PC-3 (cell line): ENCODE results near the gene PGBD2. TPM values are rescaled to one million over a fixed set of nuclear protein-coding genes. Genes with fewer than 3 reads are reported as not detected.
A peak's percentile ranks its signal among the peaks of the same experiment; 100 is the strongest.
"Not testable (repeated sequence)": the region's sequence is repeated elsewhere in the genome, so short reads cannot be mapped to it uniquely, and the experiment has no call there.

Experiments
- ATAC-seq: fragments of 200-7000 bp; cut with Tn5 transposase; 2 replicates; pipeline ENCODE4 v1.9.1; 2020; ENCODE audit warnings: mild to moderate bottlenecking, moderate library complexity
- BruUV-seq: library from RNA; stranded (reverse); fragments of 400-500 nt; replicated peaks from 2 replicates; lab custom pipeline; 2021; lab: Mats Ljungman, UMichigan
- CTCF ChIA-PET: fragments of 300-600 bp; sonication (Branson Sonifier 250); formaldehyde crosslinking; loops from one replicate; lab custom pipeline; 2022; ENCODE audit warnings: antibody characterized with exemption; lab: Charles Lee
- POLR2A ChIA-PET: fragments of 300-600 bp; sonication (Branson Sonifier 250); formaldehyde crosslinking; loops from one replicate; lab custom pipeline; 2022; ENCODE audit warnings: antibody characterized with exemption; ENCODE audit not compliant: unreplicated experiment; lab: Charles Lee
- DNase-seq: peaks from one replicate; pipeline ENCODE4 v3.0.0-alpha.2; 2015
- H2AFZ ChIP-seq: fragments of 300-600 bp; sonication (generic); 2 replicates; pipeline ENCODE4 v1.6.0; 2016; ENCODE audit warnings: antibody characterized with exemption, low read length
- H3F3A ChIP-seq: fragments of 300-600 bp; sonication (generic); one replicate; pipeline ENCODE4 v1.6.0; 2017; ENCODE audit warnings: antibody characterized with exemption, low read length, control low read depth, mild to moderate bottlenecking; ENCODE audit not compliant: unreplicated experiment
- H3K27ac ChIP-seq: fragments of 300-600 bp; sonication (generic); 2 replicates; pipeline ENCODE4 v1.5.1; 2016; ENCODE audit warnings: mild to moderate bottlenecking, low read length
- H3K27me3 ChIP-seq: fragments of 300-600 bp; sonication (generic); 2 replicates; pipeline ENCODE4 v1.6.1; 2016; ENCODE audit warnings: low read length, mixed read lengths
- H3K36me3 ChIP-seq: fragments of 300-600 bp; sonication (generic); 2 replicates; pipeline ENCODE4 v1.6.1; 2016; ENCODE audit warnings: low read depth, mixed run types, low read length, mixed read lengths
- H3K4me1 ChIP-seq: fragments of 300-600 bp; sonication (generic); 2 replicates; pipeline ENCODE4 v1.5.1; 2016; ENCODE audit warnings: low read length; ENCODE audit not compliant: insufficient read depth
- H3K4me2 ChIP-seq: fragments of 300-600 bp; sonication (generic); 2 replicates; pipeline ENCODE4 v1.6.0; 2016; ENCODE audit warnings: low read length
- H3K4me3 ChIP-seq: fragments of 300-600 bp; sonication (generic); 2 replicates; pipeline ENCODE4 v1.5.1; 2016; ENCODE audit warnings: mild to moderate bottlenecking, low read length, mixed read lengths
- H3K79me2 ChIP-seq: fragments of 300-600 bp; sonication (generic); 2 replicates; pipeline ENCODE4 v1.6.1; 2017; ENCODE audit warnings: low read length, mixed read lengths
- H3K9ac ChIP-seq: fragments of 300-600 bp; sonication (generic); 2 replicates; pipeline ENCODE4 v1.6.0; 2016; ENCODE audit warnings: mild to moderate bottlenecking, low read length
- H3K9me2 ChIP-seq: fragments of 300-600 bp; sonication (generic); replicated peaks from 2 replicates; pipeline ENCODE4 v1.6.1; 2016; ENCODE audit warnings: mixed run types, low read length, mixed read lengths
- H3K9me3 ChIP-seq: fragments of 300-600 bp; sonication (generic); 2 replicates; pipeline ENCODE4 v1.6.1; 2016; ENCODE audit warnings: low read length, mixed read lengths
- H4K20me1 ChIP-seq: fragments of 300-600 bp; sonication (generic); 2 replicates; pipeline ENCODE4 v1.6.1; 2016; ENCODE audit warnings: low read length, mixed read lengths
- CTCF ChIP-seq: fragments of 300-600 bp; sonication (generic); conservative IDR thresholded peaks from 2 replicates; pipeline ENCODE4 v1.5.1; 2017; ENCODE audit warnings: antibody characterized with exemption, low read depth, mild to moderate bottlenecking, low read length
- EZH2 ChIP-seq: fragments of 300-600 bp; sonication (generic); IDR thresholded peaks from one replicate; pipeline ENCODE4 v1.6.1; 2017; ENCODE audit warnings: antibody characterized with exemption, mild to moderate bottlenecking, low read length; ENCODE audit not compliant: unreplicated experiment
- EZH2phosphoT487 ChIP-seq: fragments of 300-600 bp; sonication (generic); IDR thresholded peaks from 2 replicates; pipeline ENCODE4 v1.6.1; 2018; ENCODE audit warnings: mild to moderate bottlenecking, antibody characterized with exemption, low read length, borderline replicate concordance
- intact Hi-C: fragments of 100-400 bp; cut with micrococcal nuclease; formaldehyde crosslinking; loops from 2 replicates; pipeline ENCODE4 v1.9.0; 2023
- total RNA-seq: library from RNA; depleted of rRNA; stranded (reverse); fragments of >200 nt; gene quantifications from 2 replicates; pipeline ENCODE4 v1.2.3, GENCODE V29; 2014

Gene PGBD2
- total RNA-seq, 1 experiment from 2014 or later, result 6.5 TPM

GRCh38 chr1:248923352-248924338 lies 17.6 kb downstream of the PGBD2 start:
- intact Hi-C loops, result loop anchor here (1.0 kb wide), 2 partner anchors 17 to 38 kb away; partner anchors contain the start of gene PGBD2
- Histone ChIP-seq H3K4me1 (peaks cover 29% of the 10 kb centered on the region), H3K4me2 (no peak overlapping the region), H3K9me3 (no peaks in the 10 kb centered on the region), H4K20me1 (no peaks in the 10 kb centered on the region), H3K9me2 (no peaks in the 10 kb centered on the region), H3K4me3 (no peak overlapping the region), H3F3A (no peaks in the 10 kb centered on the region), H3K27ac (no peak overlapping the region), H3K9ac (no peak overlapping the region), H3K79me2 (no peaks in the 10 kb centered on the region), H2AFZ (no peak overlapping the region), H3K27me3 (no peaks in the 10 kb centered on the region), H3K36me3 (no peaks in the 10 kb centered on the region)
- DNase-seq (peak; percentile 44), ATAC-seq (no peak)
- BruUV-seq, result no TSS peak
- ChIA-PET POLR2A (no interaction called here), CTCF (interaction anchor here (0.6 kb wide), 2 partner anchors 220 to 223 kb away, joined by 3 to 4 read pairs; no protein-coding TSS in a partner anchor)
- no peak for TF ChIP-seq CTCF
- no peak for TF ChIP-seq EZH2
- no peak for TF ChIP-seq EZH2phosphoT487

GRCh38 chr1:248924696-248925532 lies 18.9 kb downstream of the PGBD2 start:
- ChIA-PET CTCF (no interaction called here), POLR2A (no interaction called here)
- Histone ChIP-seq H3K79me2 (no peaks in the 10 kb centered on the region), H3K9ac (no peak overlapping the region), H3K27ac (peak overlapping the region; percentile 89; the same call in 1 of the 2 replicates), H3F3A (no peaks in the 10 kb centered on the region), H3K9me2 (no peaks in the 10 kb centered on the region), H3K4me1 (peaks cover 29% of the 10 kb centered on the region), H3K36me3 (no peaks in the 10 kb centered on the region), H3K27me3 (no peaks in the 10 kb centered on the region), H3K4me3 (no peak overlapping the region), H3K9me3 (no peaks in the 10 kb centered on the region), H2AFZ (no peak overlapping the region; the same call in 1 of the 2 replicates), H3K4me2 (peak overlapping the region; percentile 30; the same call in 1 of the 2 replicates), H4K20me1 (no peaks in the 10 kb centered on the region)
- TF ChIP-seq CTCF (peak; percentile 92), EZH2 (no peak)
- DNase-seq (peak; percentile 77), ATAC-seq (peak; percentile 97)
- no TSS peak for BruUV-seq
- intact Hi-C loops, result loop anchor here (1.0 kb wide), 2 partner anchors 19 to 40 kb away; partner anchors contain the start of gene PGBD2

- H4K20me1 ChIP-seq, H2AFZ ChIP-seq, CTCF ChIA-PET, DNase-seq, H3F3A ChIP-seq, H3K9me2 ChIP-seq, BruUV-seq, H3K4me3 ChIP-seq, H3K27me3 ChIP-seq, intact Hi-C loops, H3K36me3 ChIP-seq, H3K9me3 ChIP-seq, H3K79me2 ChIP-seq, ATAC-seq: not testable (repeated sequence)
- H3K4me2 ChIP-seq, result peak overlapping the region; percentile 30; the same call in 1 of the 2 replicates
- POLR2A ChIA-PET, result interaction anchor here (0.9 kb wide), 1 partner anchor 88 kb away, joined by 3 read pairs; the partner anchor contains the start of gene ZNF672
- H3K9ac ChIP-seq, result 0 out of 2 replicates have a peak overlapping the region, but pooled peaks have one; percentile 2
- peaks cover 29% of the 10 kb centered on the region for H3K4me1 ChIP-seq
- peak overlapping the region; percentile 89 for H3K27ac ChIP-seq
These were observed 19.8 kb downstream of the PGBD2 start for GRCh38 chr1:248925859-248926258.
